ENCODE data around the gene WDR19. TPM values are rescaled to one million over a fixed set of nuclear protein-coding genes. Genes with fewer than 3 reads are reported as not detected.

Gene WDR19
- total RNA-seq, 4 donors from 2014 or later: 23.1 to 57.6 (median 34.7) TPM

GRCh38 chr4:39255266-39255665 is 72.9 kb downstream of the WDR19 start:
- Histone ChIP-seq H3K9me3 (no peaks in the 10 kb centered on the region), H3K27ac (no peak overlapping the region), H3K4me1 (no peaks in the 10 kb centered on the region), H3K27me3 (no peaks in the 10 kb centered on the region), H3K36me3 (peaks cover 0 to 67% of the 10 kb centered on the region in 2 donors), H3K4me3 (no peak overlapping the region)
- 43 to 47% methylated on average over 2 of the region's 2 CpGs for WGBS, 2 donors (ENCODE audit: low coverage in 1 of 2)
- no peak for ATAC-seq
- TF ChIP-seq POLR2AphosphoS5 (IDR thresholded peaks at IDR 0.05): no peak
- TF ChIP-seq, protein P1, sequence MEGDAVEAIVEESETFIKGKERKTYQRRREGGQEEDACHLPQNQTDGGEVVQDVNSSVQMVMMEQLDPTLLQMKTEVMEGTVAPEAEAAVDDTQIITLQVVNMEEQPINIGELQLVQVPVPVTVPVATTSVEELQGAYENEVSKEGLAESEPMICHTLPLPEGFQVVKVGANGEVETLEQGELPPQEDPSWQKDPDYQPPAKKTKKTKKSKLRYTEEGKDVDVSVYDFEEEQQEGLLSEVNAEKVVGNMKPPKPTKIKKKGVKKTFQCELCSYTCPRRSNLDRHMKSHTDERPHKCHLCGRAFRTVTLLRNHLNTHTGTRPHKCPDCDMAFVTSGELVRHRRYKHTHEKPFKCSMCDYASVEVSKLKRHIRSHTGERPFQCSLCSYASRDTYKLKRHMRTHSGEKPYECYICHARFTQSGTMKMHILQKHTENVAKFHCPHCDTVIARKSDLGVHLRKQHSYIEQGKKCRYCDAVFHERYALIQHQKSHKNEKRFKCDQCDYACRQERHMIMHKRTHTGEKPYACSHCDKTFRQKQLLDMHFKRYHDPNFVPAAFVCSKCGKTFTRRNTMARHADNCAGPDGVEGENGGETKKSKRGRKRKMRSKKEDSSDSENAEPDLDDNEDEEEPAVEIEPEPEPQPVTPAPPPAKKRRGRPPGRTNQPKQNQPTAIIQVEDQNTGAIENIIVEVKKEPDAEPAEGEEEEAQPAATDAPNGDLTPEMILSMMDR (IDR thresholded peaks at IDR 0.05): no peak
- TF ChIP-seq EP300 (IDR thresholded peaks at IDR 0.05): no peak
- no peak for TF ChIP-seq POLR2A (IDR thresholded peaks at IDR 0.05)

DNA sequence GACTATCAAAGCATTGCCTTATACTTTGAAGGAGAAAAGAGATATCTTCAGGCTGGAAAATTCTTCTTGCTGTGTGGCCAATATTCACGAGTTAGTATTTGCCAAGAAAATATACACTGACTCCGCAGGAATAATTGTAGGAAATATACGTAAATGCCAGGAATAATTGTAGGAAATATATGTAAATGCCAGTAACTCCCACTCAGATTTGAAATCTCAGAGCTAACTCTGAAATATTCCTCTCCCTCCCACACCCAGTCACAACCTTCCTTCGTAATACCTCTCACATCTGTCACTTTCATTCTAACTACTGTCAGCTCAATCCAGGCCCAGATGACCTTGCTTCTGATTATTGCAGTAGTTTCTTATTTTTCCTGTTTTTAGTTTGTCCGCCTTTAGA is 73.5 kb downstream of the WDR19 start:
- no peaks in the 10 kb centered on the region for H3K4me1 ChIP-seq
- H3K9me3 ChIP-seq: no peaks in the 10 kb centered on the region
- no peak overlapping the region for H3K4me3 ChIP-seq
- H3K36me3 ChIP-seq: peaks cover 0 to 73% of the 10 kb centered on the region in 2 donors
- no peak for ATAC-seq
- no peaks in the 10 kb centered on the region for H3K27me3 ChIP-seq
- TF ChIP-seq, protein P1 (IDR thresholded peaks at IDR 0.05): no peak
- TF ChIP-seq POLR2AphosphoS5 (IDR thresholded peaks at IDR 0.05): no peak
- no peak for TF ChIP-seq EP300 (IDR thresholded peaks at IDR 0.05)
- no peak for TF ChIP-seq POLR2A (IDR thresholded peaks at IDR 0.05)
- WGBS, 2 donors (ENCODE audit: low coverage in 1 of 2): 51 to 63% methylated on average over 5 of the region's 5 CpGs
- no peak overlapping the region for H3K27ac ChIP-seq

- H3K36me3 ChIP-seq: peaks cover 0 to 78% of the 10 kb centered on the region in 2 donors
- ATAC-seq: no peak
- no peaks in the 10 kb centered on the region for H3K27me3 ChIP-seq
- no peak overlapping the region for H3K4me3 ChIP-seq
- H3K9me3 ChIP-seq: no peaks in the 10 kb centered on the region
- H3K27ac ChIP-seq: no peak overlapping the region
- no peaks in the 10 kb centered on the region for H3K4me1 ChIP-seq
- no peak for TF ChIP-seq POLR2A (IDR thresholded peaks at IDR 0.05)
- TF ChIP-seq, protein P1 (IDR thresholded peaks at IDR 0.05): no peak
- no peak for TF ChIP-seq EP300 (IDR thresholded peaks at IDR 0.05)
- no peak for TF ChIP-seq POLR2AphosphoS5 (IDR thresholded peaks at IDR 0.05)
- 56% methylated on average over 2 of the region's 2 CpGs; no CpG with 5 or more reads in 1 of the 2 donors for whole genome bisulfite sequencing, 2 donors (ENCODE audit: low coverage in 1 of 2)
These were observed 74.1 kb downstream of the WDR19 start for GRCh38 chr4:39256436-39256835.

DNA sequence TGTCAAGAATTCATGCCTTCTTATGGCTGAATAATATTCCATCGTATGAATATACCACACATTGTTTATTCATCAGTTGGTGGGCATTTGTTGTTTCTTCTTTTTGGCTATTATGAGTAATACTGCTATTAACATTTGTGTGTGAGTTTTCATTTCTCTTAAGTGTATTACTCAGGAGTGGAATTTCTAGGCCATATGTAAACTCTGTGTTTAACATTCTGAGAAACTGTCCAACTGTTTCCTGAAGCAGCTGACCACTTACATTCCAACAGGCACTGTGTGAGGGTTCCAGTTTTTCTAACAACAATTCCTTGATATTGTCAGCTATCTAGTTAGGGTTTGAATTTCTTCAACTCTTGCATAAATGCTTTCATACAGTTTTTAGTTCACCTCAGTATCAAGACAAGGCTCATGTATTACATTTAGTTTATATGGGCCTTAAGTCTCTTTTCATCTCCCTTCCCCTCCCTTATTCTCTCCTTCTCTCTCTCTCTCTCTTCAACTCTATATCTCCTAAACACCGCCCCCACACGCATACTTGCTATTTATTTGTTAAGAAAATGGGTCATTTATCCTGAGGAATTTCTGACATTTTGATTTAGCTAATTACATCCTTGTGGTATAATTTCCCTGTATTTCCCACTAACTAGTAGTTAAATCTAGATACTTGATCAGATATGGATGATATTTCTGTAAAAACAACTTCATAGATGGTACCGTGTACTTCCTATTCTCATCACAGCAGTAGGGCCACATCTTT is 77.4 kb downstream of the WDR19 start:
- no peak overlapping the region for H3K4me3 ChIP-seq
- 91 to 92% methylated on average over 4 of the region's 4 CpGs for WGBS, 2 donors (ENCODE audit: low coverage in 1 of 2)
- H3K9me3 ChIP-seq: no peaks in the 10 kb centered on the region
- H3K4me1 ChIP-seq: no peaks in the 10 kb centered on the region
- H3K27ac ChIP-seq: no peak overlapping the region
- no peak for TF ChIP-seq POLR2A (IDR thresholded peaks at IDR 0.05)
- TF ChIP-seq POLR2AphosphoS5 (IDR thresholded peaks at IDR 0.05): no peak
- TF ChIP-seq, protein P1 (IDR thresholded peaks at IDR 0.05): no peak
- TF ChIP-seq EP300 (IDR thresholded peaks at IDR 0.05): no peak
- peaks cover 0 to 92% of the 10 kb centered on the region in 2 donors for H3K36me3 ChIP-seq
- H3K27me3 ChIP-seq: no peaks in the 10 kb centered on the region
- ATAC-seq: no peak

GRCh38 chr4:39263895-39264294 is 81.6 kb downstream of the WDR19 start:
- 86 to 88% methylated on average over 2 of the region's 2 CpGs for WGBS, 2 donors (ENCODE audit: low coverage in 1 of 2)
- no peak overlapping the region for H3K27ac ChIP-seq
- ATAC-seq: no peak
- H3K4me1 ChIP-seq: no peaks in the 10 kb centered on the region
- peaks cover 0 to 89% of the 10 kb centered on the region in 2 donors for H3K36me3 ChIP-seq
- H3K9me3 ChIP-seq: no peaks in the 10 kb centered on the region
- TF ChIP-seq POLR2A (IDR thresholded peaks at IDR 0.05) (no peak), EP300 (IDR thresholded peaks at IDR 0.05) (no peak), POLR2AphosphoS5 (IDR thresholded peaks at IDR 0.05) (no peak)
- TF ChIP-seq, protein P1 (IDR thresholded peaks at IDR 0.05): no peak
- no peaks in the 10 kb centered on the region for H3K27me3 ChIP-seq
- no peak overlapping the region for H3K4me3 ChIP-seq

All from gastroesophageal sphincter (tissue), 4 donors.